HL-60 (cell line): Measurements from ENCODE around the gene SEC14L5.
"Not testable (repeated sequence)": the region's sequence is repeated elsewhere in the genome, so short reads cannot be mapped to it uniquely, and the experiment has no call there.

Experiments used
- DNase-seq, 2 experiments: peaks; one replicate each; pipeline ENCODE4 v3.0.0-alpha.2; 2010 to 2020; ENCODE audit warnings: low read depth in 1 of 2, low spot score in 1 of 2
- H3K27ac ChIP-seq: fragments of 250-450 bp; sonication (Bioruptor Pico); replicated peaks from 2 replicates; pipeline ENCODE4 v1.5.1; 2020; ENCODE audit warnings: mild to moderate bottlenecking, moderate library complexity
- H3K27me3 ChIP-seq: fragments of 250-450 bp; sonication (Bioruptor Pico); 2 replicates; pipeline ENCODE4 v1.5.1; 2021; ENCODE audit warnings: mild to moderate bottlenecking, moderate library complexity; ENCODE audit not compliant: insufficient read depth, poor library complexity, severe bottlenecking
- H3K4me3 ChIP-seq: replicated peaks from 2 replicates; pipeline ENCODE4 v1.5.1; 2011; ENCODE audit warnings: mild to moderate bottlenecking, control low read depth, low read length; ENCODE audit not compliant: insufficient read depth
- CTCF ChIP-seq: IDR thresholded peaks from one replicate; pipeline ENCODE4 v1.5.1; 2011; ENCODE audit warnings: low read length, control low read depth, inconsistent platforms; ENCODE audit not compliant: insufficient read depth
- GABPA ChIP-seq: IDR thresholded peaks from 2 replicates; pipeline ENCODE4 v1.6.1; 2012; ENCODE audit warnings: low read depth
- POLR2AphosphoS5 ChIP-seq: IDR thresholded peaks from 2 replicates; pipeline ENCODE4 v1.6.1; 2012; ENCODE audit warnings: low read depth
- REST ChIP-seq: IDR thresholded peaks from 2 replicates; pipeline ENCODE4 v1.6.1; 2012; ENCODE audit warnings: low read depth; ENCODE audit not compliant: insufficient replicate concordance
- SPI1 ChIP-seq: IDR thresholded peaks from 2 replicates; pipeline ENCODE4 v1.6.1; 2012; ENCODE audit warnings: low read depth, mild to moderate bottlenecking, borderline replicate concordance

The SEC14L5 gene

GRCh38 chr16:4948903-4949766 lies 9.0 kb upstream of the SEC14L5 start:
- no peak for TF ChIP-seq POLR2AphosphoS5
- no peak for TF ChIP-seq SPI1
- TF ChIP-seq CTCF = no peak
- TF ChIP-seq REST = no peak
- no peak for TF ChIP-seq GABPA
- no peak overlapping the region for H3K4me3 ChIP-seq
- H3K27me3 ChIP-seq = no peaks in the 10 kb centered on the region
- H3K27ac ChIP-seq = peak overlapping the region; percentile 90
- no peak for DNase-seq

- DNase-seq = no peak
- Histone ChIP-seq H3K27ac (no peak overlapping the region), H3K4me3 (no peak overlapping the region), H3K27me3 (no peaks in the 10 kb centered on the region)
- TF ChIP-seq POLR2AphosphoS5 (no peak), GABPA (no peak), REST (no peak), SPI1 (no peak), CTCF (no peak)
Measured at GRCh38 chr16:4949986-4950385, 8.1 kb upstream of the SEC14L5 start.

GRCh38 chr16:4951583-4951982 lies 6.5 kb upstream of the SEC14L5 start:
- not testable (repeated sequence) for DNase-seq, H3K4me3 ChIP-seq, H3K27ac ChIP-seq, H3K27me3 ChIP-seq

- Histone ChIP-seq H3K4me3 (no peak overlapping the region), H3K27ac (no peak overlapping the region), H3K27me3 (peaks cover 6% of the 10 kb centered on the region)
- TF ChIP-seq GABPA = no peak
- TF ChIP-seq CTCF = no peak
- no peak for DNase-seq
Measured at GRCh38 chr16:4954714-4955113, 3.4 kb upstream of the SEC14L5 start.
